ENCODE measurements around the gene ZBTB12.
"Not testable (repeated sequence)": the region's sequence is repeated elsewhere in the genome, so short reads cannot be mapped to it uniquely, and the experiment has no call there.

The ZBTB12 gene

DNA sequence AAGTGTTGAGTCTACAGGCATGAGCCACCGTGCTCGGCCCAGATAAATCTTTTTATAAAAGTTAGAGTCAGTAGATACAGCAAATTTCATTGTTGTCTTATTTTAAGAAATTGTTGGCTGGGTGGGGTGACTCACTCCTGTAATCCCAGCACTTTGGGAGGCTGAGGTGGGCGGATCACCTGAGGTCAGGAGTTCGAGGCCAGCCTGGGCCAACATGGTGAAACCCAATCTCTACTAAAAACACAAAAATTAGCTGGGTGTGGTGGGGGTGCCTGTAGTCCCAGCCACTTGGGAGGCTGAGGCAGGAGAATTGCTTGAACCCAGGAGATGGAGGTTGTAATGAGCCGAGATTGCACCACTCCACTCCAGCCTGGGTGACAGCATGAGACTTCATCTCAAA lies 6.4 kb upstream of the ZBTB12 start:
- WGBS, 2 experiments = 95 to 97% methylated on average over 4 to 5 of the region's 5 CpGs
- not testable (repeated sequence) for H3K27me3 ChIP-seq (ENCODE audit: control insufficient read depth, insufficient read depth, low read length, poor library complexity, severe bottlenecking); H3K27ac ChIP-seq (ENCODE audit: insufficient read depth, low read depth, low read length, poor library complexity, severe bottlenecking); H3K4me1 ChIP-seq (ENCODE audit: control insufficient read depth, insufficient read depth, low read length); H3K4me3 ChIP-seq (ENCODE audit: insufficient read depth, low read depth, low read length); H3K36me3 ChIP-seq (ENCODE audit: control insufficient read depth, insufficient read depth, low read length); H3K9me3 ChIP-seq (ENCODE audit: control insufficient read depth, low read length)

DNA sequence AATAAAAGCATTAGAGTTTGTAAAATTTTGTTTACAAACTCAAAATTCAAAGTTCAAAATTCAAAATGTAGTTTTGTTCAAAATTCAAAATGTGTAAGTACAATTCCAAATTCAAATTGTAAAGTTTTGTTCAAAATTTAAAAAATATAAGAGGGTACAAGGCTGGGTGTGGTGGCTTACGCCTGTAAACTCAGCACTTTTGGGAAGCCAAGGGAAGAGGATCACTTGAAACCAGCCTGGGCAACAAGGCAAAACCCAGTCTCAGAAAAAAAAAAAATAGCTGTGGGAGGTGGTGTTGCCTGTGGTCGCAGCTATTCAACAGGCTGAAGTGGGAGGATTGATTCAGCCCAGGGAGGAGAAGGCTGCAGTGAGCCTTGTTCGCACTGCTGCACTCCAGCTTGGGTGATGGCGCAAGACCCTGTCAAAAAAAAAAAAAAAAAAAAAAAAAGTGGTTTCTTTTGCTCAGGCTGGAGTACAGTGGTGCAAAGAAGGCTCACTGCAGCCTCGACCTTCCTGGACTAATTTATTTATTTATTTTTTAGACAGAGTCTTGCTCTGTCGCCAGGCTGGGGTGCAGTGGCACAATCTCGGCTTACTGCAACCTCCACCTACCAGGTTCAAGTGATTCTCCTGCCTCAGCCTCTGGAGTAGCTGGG lies 5.4 kb upstream of the ZBTB12 start:
- H3K9me3 ChIP-seq (ENCODE audit: control insufficient read depth, low read length) = no peaks in the 10 kb centered on the region
- no peaks in the 10 kb centered on the region for H3K27me3 ChIP-seq (ENCODE audit: control insufficient read depth, insufficient read depth, low read length, poor library complexity, severe bottlenecking)
- no peaks in the 10 kb centered on the region for H3K36me3 ChIP-seq (ENCODE audit: control insufficient read depth, insufficient read depth, low read length)
- 79 to 82% methylated on average over 7 of the region's 7 CpGs for WGBS, 2 experiments
- H3K4me1 ChIP-seq (ENCODE audit: control insufficient read depth, insufficient read depth, low read length) = no peaks in the 10 kb centered on the region
- H3K4me3 ChIP-seq (ENCODE audit: insufficient read depth, low read depth, low read length) = no peak overlapping the region
- no peak overlapping the region for H3K27ac ChIP-seq (ENCODE audit: insufficient read depth, low read depth, low read length, poor library complexity, severe bottlenecking)

DNA sequence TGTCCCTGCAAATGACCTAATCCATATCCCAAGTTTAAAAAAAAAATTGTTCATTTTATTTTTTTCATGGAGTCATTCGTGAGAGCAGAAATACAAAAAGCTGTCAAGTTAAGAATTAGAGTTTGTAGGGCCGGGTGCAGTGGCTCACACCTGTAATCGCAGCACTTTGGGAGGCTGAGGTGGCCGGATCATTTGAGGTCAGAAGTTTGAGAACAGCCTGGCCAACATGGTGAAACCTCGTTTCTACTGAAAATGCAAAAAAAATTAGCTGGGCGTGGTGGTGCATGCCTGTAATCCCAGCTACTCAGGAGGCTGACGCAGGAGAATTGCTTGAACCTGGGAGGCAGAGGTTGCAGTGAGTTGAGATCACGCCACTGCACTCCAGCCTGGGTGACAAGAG lies 4.8 kb upstream of the ZBTB12 start:
- H3K4me3 ChIP-seq (ENCODE audit: insufficient read depth, low read depth, low read length); H3K4me1 ChIP-seq (ENCODE audit: control insufficient read depth, insufficient read depth, low read length); H3K27ac ChIP-seq (ENCODE audit: insufficient read depth, low read depth, low read length, poor library complexity, severe bottlenecking); H3K9me3 ChIP-seq (ENCODE audit: control insufficient read depth, low read length); H3K36me3 ChIP-seq (ENCODE audit: control insufficient read depth, insufficient read depth, low read length); H3K27me3 ChIP-seq (ENCODE audit: control insufficient read depth, insufficient read depth, low read length, poor library complexity, severe bottlenecking): not testable (repeated sequence)
- 88 to 89% methylated on average over 7 to 8 of the region's 8 CpGs for whole genome bisulfite sequencing, 2 experiments

DNA sequence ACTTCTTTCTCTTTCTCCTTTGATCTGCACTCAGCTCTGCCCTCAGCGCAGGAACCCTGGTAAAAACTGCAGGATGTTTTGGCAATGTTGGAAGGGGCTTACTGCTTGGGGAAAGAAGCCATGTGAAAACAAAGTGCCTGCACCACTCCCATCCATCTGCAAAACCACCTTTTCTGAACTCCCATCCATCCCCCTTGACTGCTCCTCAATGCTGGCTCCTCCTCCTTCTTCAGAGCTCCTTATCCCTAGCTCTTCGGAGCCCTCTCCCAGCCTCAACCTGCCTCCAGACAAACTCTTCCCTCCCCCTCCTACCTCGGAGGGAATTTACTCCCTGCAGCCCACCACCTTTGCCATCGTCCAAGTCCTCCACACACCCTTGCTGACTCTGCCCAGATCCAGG lies 4.2 kb upstream of the ZBTB12 start:
- no peaks in the 10 kb centered on the region for H3K36me3 ChIP-seq (ENCODE audit: control insufficient read depth, insufficient read depth, low read length)
- no peaks in the 10 kb centered on the region for H3K9me3 ChIP-seq (ENCODE audit: control insufficient read depth, low read length)
- peaks cover 1% of the 10 kb centered on the region for H3K4me1 ChIP-seq (ENCODE audit: control insufficient read depth, insufficient read depth, low read length)
- WGBS, 2 experiments = 16 to 28% methylated on average over 4 of the region's 4 CpGs
- H3K27me3 ChIP-seq (ENCODE audit: control insufficient read depth, insufficient read depth, low read length, poor library complexity, severe bottlenecking) = no peaks in the 10 kb centered on the region
- H3K27ac ChIP-seq (ENCODE audit: insufficient read depth, low read depth, low read length, poor library complexity, severe bottlenecking) = no peak overlapping the region
- no peak overlapping the region for H3K4me3 ChIP-seq (ENCODE audit: insufficient read depth, low read depth, low read length)

DNA sequence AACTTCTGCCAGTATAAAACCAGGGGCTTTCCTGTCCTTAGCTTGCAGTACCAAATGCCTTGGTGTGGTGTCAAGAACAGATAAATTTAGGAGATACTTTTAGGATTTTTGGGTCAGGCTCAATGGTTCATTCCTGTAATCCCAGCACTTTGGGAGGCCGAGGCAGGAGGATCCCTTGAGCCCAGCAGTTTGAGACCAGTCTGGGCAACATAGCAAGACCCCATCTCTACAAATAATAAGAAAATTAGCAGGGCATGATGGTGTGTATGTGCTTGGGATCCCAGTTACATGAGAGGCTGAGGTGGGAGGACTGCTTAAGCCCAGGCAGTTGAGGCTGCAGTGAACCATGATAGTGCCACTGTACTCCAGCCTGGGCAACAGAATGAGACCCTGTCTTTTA lies 3.2 kb upstream of the ZBTB12 start:
- Histone ChIP-seq H3K9me3 (ENCODE audit: control insufficient read depth, low read length) (no peaks in the 10 kb centered on the region), H3K27ac (ENCODE audit: insufficient read depth, low read depth, low read length, poor library complexity, severe bottlenecking) (no peak overlapping the region), H3K4me3 (ENCODE audit: insufficient read depth, low read depth, low read length) (no peak overlapping the region), H3K4me1 (ENCODE audit: control insufficient read depth, insufficient read depth, low read length) (peaks cover 9% of the 10 kb centered on the region), H3K36me3 (ENCODE audit: control insufficient read depth, insufficient read depth, low read length) (no peaks in the 10 kb centered on the region), H3K27me3 (ENCODE audit: control insufficient read depth, insufficient read depth, low read length, poor library complexity, severe bottlenecking) (no peaks in the 10 kb centered on the region)
- WGBS, 2 experiments = 86 to 93% methylated on average over 1 of the region's 1 CpG

DNA sequence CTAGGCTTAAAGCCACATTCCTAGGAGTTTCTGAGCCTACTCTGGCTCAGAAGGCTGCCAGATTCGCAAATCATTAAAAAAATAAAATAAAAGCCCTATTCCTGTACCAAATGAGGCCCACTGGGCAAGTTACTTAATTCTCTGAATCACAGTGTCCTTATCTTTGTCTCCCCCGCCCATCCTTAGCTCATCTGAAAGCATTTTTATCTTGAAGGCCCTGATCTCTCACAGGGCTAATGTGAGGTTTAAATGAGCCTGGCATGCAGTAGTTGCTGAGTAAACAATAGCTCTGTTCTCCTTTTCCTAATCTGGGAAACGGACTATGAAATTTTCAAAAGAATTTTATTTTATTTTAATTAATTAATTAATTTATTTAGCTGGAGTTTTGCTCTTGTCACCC lies 2.1 kb upstream of the ZBTB12 start:
- Histone ChIP-seq H3K27ac (ENCODE audit: insufficient read depth, low read depth, low read length, poor library complexity, severe bottlenecking) (no peak overlapping the region), H3K4me3 (ENCODE audit: insufficient read depth, low read depth, low read length) (no peak overlapping the region), H3K36me3 (ENCODE audit: control insufficient read depth, insufficient read depth, low read length) (no peaks in the 10 kb centered on the region), H3K4me1 (ENCODE audit: control insufficient read depth, insufficient read depth, low read length) (peaks cover 9% of the 10 kb centered on the region), H3K27me3 (ENCODE audit: control insufficient read depth, insufficient read depth, low read length, poor library complexity, severe bottlenecking) (no peaks in the 10 kb centered on the region), H3K9me3 (ENCODE audit: control insufficient read depth, low read length) (no peaks in the 10 kb centered on the region)
- WGBS, 2 experiments = 94 to 96% methylated on average over 2 of the region's 3 CpGs

DNA sequence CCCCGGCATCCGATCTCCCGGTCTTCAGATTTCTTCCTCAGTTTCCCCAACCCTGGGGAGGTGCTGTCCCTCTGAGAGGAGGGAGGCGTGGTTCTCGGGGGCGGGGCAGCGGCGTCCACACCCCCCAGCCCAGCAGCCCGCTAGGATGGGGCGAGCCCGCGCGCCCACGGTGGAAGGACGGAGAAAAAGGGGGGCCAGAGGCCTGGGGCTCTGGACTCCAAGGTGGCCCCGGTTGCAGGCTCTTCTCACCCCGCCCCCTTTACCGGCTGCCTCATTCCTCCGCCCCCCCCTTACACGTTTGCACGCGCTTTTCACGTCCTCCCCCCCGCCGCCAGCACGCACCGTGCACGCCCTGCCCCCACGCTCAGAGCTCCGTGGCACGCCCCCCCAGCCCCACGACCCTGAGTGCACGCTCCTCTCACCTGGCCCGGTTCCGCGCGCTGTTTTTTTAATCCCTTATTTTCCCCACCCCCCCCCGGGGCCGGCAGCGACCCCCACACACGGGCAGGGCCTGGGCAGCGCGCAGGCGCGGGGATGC lies 402 bp downstream of the ZBTB12 start:
- H3K4me3 ChIP-seq (ENCODE audit: insufficient read depth, low read depth, low read length) = peak overlapping the region; percentile 68
- no peaks in the 10 kb centered on the region for H3K9me3 ChIP-seq (ENCODE audit: control insufficient read depth, low read length)
- 2 to 3% methylated on average over 44 to 45 of the region's 45 CpGs for WGBS, 2 experiments
- peaks cover 16% of the 10 kb centered on the region for H3K4me1 ChIP-seq (ENCODE audit: control insufficient read depth, insufficient read depth, low read length)
- H3K27ac ChIP-seq (ENCODE audit: insufficient read depth, low read depth, low read length, poor library complexity, severe bottlenecking) = no peak overlapping the region
- no peaks in the 10 kb centered on the region for H3K27me3 ChIP-seq (ENCODE audit: control insufficient read depth, insufficient read depth, low read length, poor library complexity, severe bottlenecking)
- H3K36me3 ChIP-seq (ENCODE audit: control insufficient read depth, insufficient read depth, low read length) = no peaks in the 10 kb centered on the region

DNA sequence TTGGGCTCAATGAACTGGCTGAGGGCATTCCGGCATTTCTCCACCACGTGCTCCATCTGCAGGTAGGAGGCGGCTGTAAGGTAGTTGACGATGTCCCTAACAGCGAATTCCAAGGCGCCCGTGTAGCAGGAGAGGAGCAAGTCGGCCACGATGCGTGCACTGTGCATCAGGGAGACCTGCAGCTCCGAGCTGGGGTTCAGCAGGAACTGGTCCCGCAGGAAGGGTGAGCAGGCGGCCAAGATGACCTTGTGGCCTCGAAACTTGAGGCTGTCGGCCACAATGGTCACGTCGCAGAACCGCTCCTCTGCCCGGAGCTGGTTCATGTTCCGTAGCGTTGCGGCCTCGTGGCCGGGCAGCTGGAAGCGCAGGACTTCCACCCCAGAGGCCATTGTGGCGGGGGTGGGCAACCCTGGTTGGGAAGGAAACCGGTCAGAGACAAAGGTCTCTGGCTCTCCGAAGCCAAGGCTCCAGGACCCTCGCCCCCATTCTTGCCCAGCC lies 920 bp downstream of the ZBTB12 start:
- H3K4me1 ChIP-seq (ENCODE audit: control insufficient read depth, insufficient read depth, low read length) = peaks cover 21% of the 10 kb centered on the region
- peak overlapping the region; percentile 68 for H3K4me3 ChIP-seq (ENCODE audit: insufficient read depth, low read depth, low read length)
- no peak overlapping the region for H3K27ac ChIP-seq (ENCODE audit: insufficient read depth, low read depth, low read length, poor library complexity, severe bottlenecking)
- H3K9me3 ChIP-seq (ENCODE audit: control insufficient read depth, low read length) = no peaks in the 10 kb centered on the region
- 70 to 72% methylated on average over 29 of the region's 29 CpGs for WGBS, 2 experiments
- peaks cover 3% of the 10 kb centered on the region for H3K36me3 ChIP-seq (ENCODE audit: control insufficient read depth, insufficient read depth, low read length)
- no peaks in the 10 kb centered on the region for H3K27me3 ChIP-seq (ENCODE audit: control insufficient read depth, insufficient read depth, low read length, poor library complexity, severe bottlenecking)

DNA sequence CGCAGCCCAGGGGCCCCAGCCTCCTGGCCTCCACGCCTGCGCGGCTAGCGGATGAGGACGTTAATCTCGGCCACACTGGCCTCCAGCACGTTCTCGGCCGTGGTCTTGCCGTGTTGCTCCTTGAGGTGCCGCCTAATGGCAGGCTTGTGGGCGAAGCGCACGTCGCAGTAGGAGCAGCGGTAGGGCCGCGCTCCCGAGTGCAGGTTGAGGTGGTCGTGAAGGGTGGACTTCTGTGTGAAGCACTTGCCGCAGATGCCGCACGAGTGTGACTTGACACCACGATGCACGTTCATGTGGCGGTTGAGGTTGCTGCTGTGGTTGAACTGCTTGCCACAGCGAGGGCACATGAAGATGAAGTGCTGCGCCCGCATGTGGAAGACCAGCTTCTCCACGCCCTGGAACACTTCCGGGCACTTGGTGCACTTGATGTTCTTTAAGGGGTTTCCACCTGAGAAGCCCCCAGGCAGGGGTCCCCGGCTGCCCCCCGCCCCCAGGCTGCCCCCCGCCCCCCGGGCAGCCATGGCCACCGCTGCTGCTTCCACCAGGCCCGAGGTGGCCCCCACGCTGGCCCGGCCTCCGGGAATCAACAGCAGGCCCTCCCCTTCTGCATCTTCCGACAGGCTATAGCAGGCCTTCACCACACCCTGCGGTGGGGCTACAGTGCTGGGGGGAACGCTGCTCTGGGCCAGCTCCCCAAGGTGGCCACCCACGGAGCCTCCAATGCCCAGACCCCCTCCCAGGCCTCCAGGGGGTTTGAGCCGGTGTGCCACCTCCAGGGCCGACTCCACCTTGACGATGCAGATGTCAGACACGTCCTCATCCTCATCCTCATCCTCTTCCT lies 1.8 kb downstream of the ZBTB12 start:
- H3K4me3 ChIP-seq (ENCODE audit: insufficient read depth, low read depth, low read length) = no peak overlapping the region
- H3K36me3 ChIP-seq (ENCODE audit: control insufficient read depth, insufficient read depth, low read length) = peaks cover 11% of the 10 kb centered on the region
- 94 to 95% methylated on average over 49 of the region's 49 CpGs for WGBS, 2 experiments
- peaks cover 22% of the 10 kb centered on the region for H3K4me1 ChIP-seq (ENCODE audit: control insufficient read depth, insufficient read depth, low read length)
- H3K27me3 ChIP-seq (ENCODE audit: control insufficient read depth, insufficient read depth, low read length, poor library complexity, severe bottlenecking) = no peaks in the 10 kb centered on the region
- no peak overlapping the region for H3K27ac ChIP-seq (ENCODE audit: insufficient read depth, low read depth, low read length, poor library complexity, severe bottlenecking)
- H3K9me3 ChIP-seq (ENCODE audit: control insufficient read depth, low read length) = no peaks in the 10 kb centered on the region

DNA sequence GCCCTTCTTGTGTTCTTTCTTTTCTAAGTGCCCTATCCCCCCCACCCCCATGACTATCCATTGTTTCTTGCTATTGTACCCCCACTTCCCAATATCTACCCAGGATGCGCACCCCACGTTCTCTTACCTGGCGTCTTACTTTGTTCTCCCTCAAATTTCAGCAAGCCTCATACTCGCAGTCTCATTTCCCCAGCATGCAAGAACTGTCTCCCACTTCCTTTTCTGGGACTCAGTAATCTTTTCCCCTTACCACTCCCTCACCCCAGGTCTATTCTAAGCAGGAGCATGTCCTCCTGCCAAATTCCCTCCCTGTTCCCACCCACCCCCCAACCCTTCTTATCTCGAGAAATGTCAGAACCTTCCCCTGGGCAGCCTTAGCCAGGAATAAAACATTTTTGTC lies 2.7 kb downstream of the ZBTB12 start:
- no peaks in the 10 kb centered on the region for H3K27me3 ChIP-seq (ENCODE audit: control insufficient read depth, insufficient read depth, low read length, poor library complexity, severe bottlenecking)
- H3K4me3 ChIP-seq (ENCODE audit: insufficient read depth, low read depth, low read length) = no peak overlapping the region
- H3K27ac ChIP-seq (ENCODE audit: insufficient read depth, low read depth, low read length, poor library complexity, severe bottlenecking) = no peak overlapping the region
- peaks cover 20% of the 10 kb centered on the region for H3K36me3 ChIP-seq (ENCODE audit: control insufficient read depth, insufficient read depth, low read length)
- H3K9me3 ChIP-seq (ENCODE audit: control insufficient read depth, low read length) = no peaks in the 10 kb centered on the region
- WGBS, 2 experiments = 90 to 92% methylated on average over 5 of the region's 5 CpGs
- peaks cover 22% of the 10 kb centered on the region for H3K4me1 ChIP-seq (ENCODE audit: control insufficient read depth, insufficient read depth, low read length)
